K562 (cell line): ENCODE data around the gene TTC9C. TPM values are rescaled to one million over a fixed set of nuclear protein-coding genes. Genes with fewer than 3 reads are reported as not detected.

Source experiments
- ATF1 ChIP-seq, 2 experiments: fragments of 450-650 bp in 1 of 2; IDR thresholded peaks; 2 replicates each; pipeline ENCODE4 v1.6.1; 2016; ENCODE audit warnings: missing compliant biosample characterization in 1 of 2, missing genetic modification characterization in 1 of 2
- ERF ChIP-seq: fragments of 450-650 bp; formaldehyde crosslinking; IDR thresholded peaks from 2 replicates; pipeline ENCODE4 v1.4.0; 2020; ENCODE audit warnings: mild to moderate bottlenecking, mixed read lengths
- ETV5 ChIP-seq: sonication (generic); formaldehyde crosslinking; IDR thresholded peaks from 2 replicates; pipeline ENCODE4 v1.4.0; 2020; ENCODE audit warnings: low read depth, mild to moderate bottlenecking, missing genetic modification reagents
- FOXA3 ChIP-seq, 2 experiments: fragments of 450-650 bp in 1 of 2; sonication (generic) in 1 of 2; formaldehyde crosslinking; IDR thresholded peaks in 1 of 2; conservative IDR thresholded peaks in 1 of 2; 2 replicates each; pipeline versions ENCODE4 v1.4.0 to v1.8.0; 2020 to 2022; ENCODE audit warnings: mild to moderate bottlenecking in 2 of 2, missing genetic modification reagents in 1 of 2
- KLF13 ChIP-seq: fragments of 450-650 bp; IDR thresholded peaks from 2 replicates; pipeline ENCODE4 v1.6.1; 2016; ENCODE audit warnings: missing genetic modification characterization, low read depth, mild to moderate bottlenecking, missing compliant biosample characterization, moderate library complexity, borderline replicate concordance
- LCOR ChIP-seq: sonication (generic); formaldehyde crosslinking; IDR thresholded peaks from 2 replicates; pipeline ENCODE4 v1.8.0; 2022; ENCODE audit warnings: mild to moderate bottlenecking, missing genetic modification reagents
- NR2C2 ChIP-seq, 2 experiments: fragments of 200-800 bp in 1 of 2; sonication (Bioruptor generic) in 1 of 2; sonication (generic) in 1 of 2; formaldehyde crosslinking in 1 of 2; IDR thresholded peaks; 2 replicates each; pipeline versions ENCODE4 v1.6.1 to v1.8.0; 2016 to 2022; ENCODE audit warnings: mild to moderate bottlenecking in 1 of 2, missing compliant biosample characterization in 1 of 2, missing genetic modification characterization in 1 of 2, missing genetic modification reagents in 1 of 2
- NUFIP1 ChIP-seq: fragments of 450-650 bp; IDR thresholded peaks from 2 replicates; pipeline ENCODE4 v1.6.1; 2018; ENCODE audit not compliant: partially characterized antibody
- PHF8 ChIP-seq: fragments of 200-600 bp; sonication (generic); IDR thresholded peaks from 2 replicates; pipeline ENCODE4 v1.6.1; 2012; ENCODE audit warnings: mixed run types, mild to moderate bottlenecking, inconsistent platforms, low read length, moderate library complexity, borderline replicate concordance
- SMARCA4 ChIP-seq: fragments of 450-650 bp; IDR thresholded peaks from 2 replicates; pipeline ENCODE4 v1.6.1; 2016
- STAT5A ChIP-seq: IDR thresholded peaks from 2 replicates; pipeline ENCODE4 v1.6.1; 2012; ENCODE audit warnings: low read length, inconsistent platforms, borderline replicate concordance
- TAF9B ChIP-seq: fragments of 450-650 bp; IDR thresholded peaks from 2 replicates; pipeline ENCODE4 v1.6.1; 2018; ENCODE audit warnings: mild to moderate bottlenecking; ENCODE audit not compliant: partially characterized antibody
- THRAP3 ChIP-seq: fragments of 450-650 bp; IDR thresholded peaks from 2 replicates; pipeline ENCODE4 v1.6.1; 2016; ENCODE audit warnings: mild to moderate bottlenecking, inconsistent platforms, borderline replicate concordance
- TRIM24 ChIP-seq, 2 experiments: fragments of 450-650 bp; IDR thresholded peaks; 2 replicates each; pipeline ENCODE4 v1.6.1; 2016
- ZBTB1 ChIP-seq: sonication (generic); formaldehyde crosslinking; IDR thresholded peaks from 2 replicates; pipeline ENCODE4 v1.8.1; 2023; ENCODE audit warnings: missing genetic modification reagents, low read depth, mild to moderate bottlenecking, borderline replicate concordance
- ZBTB9 ChIP-seq: fragments of 450-650 bp; formaldehyde crosslinking; IDR thresholded peaks from 2 replicates; pipeline ENCODE4 v1.4.0; 2020; ENCODE audit warnings: mild to moderate bottlenecking, moderate library complexity
- ZEB2 ChIP-seq: fragments of 450-650 bp; IDR thresholded peaks from 2 replicates; pipeline ENCODE4 v1.6.1; 2016
- ZFP30 ChIP-seq: fragments of 250-450 bp; sonication (Bioruptor Pico); IDR thresholded peaks from 2 replicates; pipeline ENCODE4 v1.8.0; 2022; ENCODE audit warnings: moderate library complexity, mild to moderate bottlenecking, inconsistent platforms, borderline replicate concordance
- polyA plus RNA-seq, 8 experiments: library from polyadenylated mRNA; depleted of rRNA in 4 of 8; stranded (reverse) in 5 of 8; unstranded in 3 of 8; fragments of >200 nt; fragmentation: Nextera tagmentation in 2 of 8; fragmentation: Illumina TruSeq in 1 of 8; extraction: Ambion mirVana in 2 of 8; extraction: Trizol in 1 of 8; gene quantifications; 2 replicates each; pipeline versions ENCODE4 v1.2.1 to v1.2.3, GENCODE V29; 2011 to 2014; ENCODE audit warnings: inconsistent platforms in 1 of 8, missing spikeins in 1 of 8
- total RNA-seq, 7 experiments: library from RNA; depleted of rRNA in 6 of 7; stranded (reverse); fragments of >200 nt in 6 of 7; fragmentation: Illumina TruSeq in 2 of 7; extraction: Trizol in 2 of 7; gene quantifications; 2 replicates each; pipeline versions ENCODE4 v1.2.1 to v1.2.3, GENCODE V29; 2011 to 2021; ENCODE audit warnings: low replicate concordance in 1 of 7
- TF ChIP-seq, protein P1 (sequence below): IDR thresholded peaks from 2 replicates; pipeline ENCODE4 v1.6.1; 2011; ENCODE audit warnings: borderline replicate concordance, low read depth, mild to moderate bottlenecking, moderate library complexity, low read length; ENCODE audit not compliant: insufficient read depth, poor library complexity, severe bottlenecking
- TF ChIP-seq, protein P2 (sequence below), 2 experiments: fragments of 450-650 bp; conservative IDR thresholded peaks; 2 replicates each; pipeline ENCODE4 v1.6.1; 2017; ENCODE audit warnings: mild to moderate bottlenecking in 2 of 2, moderate library complexity in 2 of 2

Gene TTC9C
- total and polyA plus RNA-seq, 9 of the 15 experiments (the other 6 are each of a cell fraction or from before 2014, with no cell fraction given), result 32.8 to 59.0 (median 37.1) TPM

GRCh38 chr11:62787005-62787759, 58.9 kb downstream of the TTC9C start, which contains the start of gene TMEM179B (continued):
- TF ChIP-seq, protein P1, sequence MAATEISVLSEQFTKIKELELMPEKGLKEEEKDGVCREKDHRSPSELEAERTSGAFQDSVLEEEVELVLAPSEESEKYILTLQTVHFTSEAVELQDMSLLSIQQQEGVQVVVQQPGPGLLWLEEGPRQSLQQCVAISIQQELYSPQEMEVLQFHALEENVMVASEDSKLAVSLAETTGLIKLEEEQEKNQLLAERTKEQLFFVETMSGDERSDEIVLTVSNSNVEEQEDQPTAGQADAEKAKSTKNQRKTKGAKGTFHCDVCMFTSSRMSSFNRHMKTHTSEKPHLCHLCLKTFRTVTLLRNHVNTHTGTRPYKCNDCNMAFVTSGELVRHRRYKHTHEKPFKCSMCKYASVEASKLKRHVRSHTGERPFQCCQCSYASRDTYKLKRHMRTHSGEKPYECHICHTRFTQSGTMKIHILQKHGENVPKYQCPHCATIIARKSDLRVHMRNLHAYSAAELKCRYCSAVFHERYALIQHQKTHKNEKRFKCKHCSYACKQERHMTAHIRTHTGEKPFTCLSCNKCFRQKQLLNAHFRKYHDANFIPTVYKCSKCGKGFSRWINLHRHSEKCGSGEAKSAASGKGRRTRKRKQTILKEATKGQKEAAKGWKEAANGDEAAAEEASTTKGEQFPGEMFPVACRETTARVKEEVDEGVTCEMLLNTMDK, result peak; percentile 10
- TF ChIP-seq NUFIP1 (no peak), THRAP3 (no peak), TRIM24 (IDR thresholded peaks at IDR 0.05) (peak in 1 of 2 experiments; percentile 9; a peak in 1 of 4 replicates), SMARCA4 (no peak), ZEB2 (peak; percentile 89), FOXA3 (CRISPR knock-in tag; conservative IDR thresholded peaks at IDR 0.05 in 1 of 2, IDR thresholded peaks at IDR 0.05 in 1 of 2) (peak in 1 of 2 experiments; percentile 77; a peak in 3 of 4 replicates), PHF8 (peak; percentile 89; the same call in 1 of the 2 replicates), KLF13 (tag) (peak; percentile 28; the same call in 1 of the 2 replicates), TAF9B (peak; percentile 64), ERF (peak; percentile 78; the same call in 1 of the 2 replicates), ZBTB1 (CRISPR knock-in tag) (peak; percentile 38), NR2C2 (CRISPR knock-in tag; IDR thresholded peaks at IDR 0.05) (peak; percentile 88), NR2C2 (tag; IDR thresholded peaks at IDR 0.05) (peak; percentile 84), STAT5A (peak; percentile 7; the same call in 1 of the 2 replicates), ATF1 (CRISPR knock-in tag; IDR thresholded peaks at IDR 0.05) (peak; percentile 61), ATF1 (tag; IDR thresholded peaks at IDR 0.05) (peak; percentile 97), ZFP30 (CRISPR knock-in tag) (no peak), ETV5 (CRISPR knock-in tag) (peak; percentile 81), LCOR (CRISPR knock-in tag) (peak; percentile 88; the same call in 1 of the 2 replicates), ZBTB9 (peak; percentile 76; the same call in 1 of the 2 replicates)
- TF ChIP-seq, protein P2, sequence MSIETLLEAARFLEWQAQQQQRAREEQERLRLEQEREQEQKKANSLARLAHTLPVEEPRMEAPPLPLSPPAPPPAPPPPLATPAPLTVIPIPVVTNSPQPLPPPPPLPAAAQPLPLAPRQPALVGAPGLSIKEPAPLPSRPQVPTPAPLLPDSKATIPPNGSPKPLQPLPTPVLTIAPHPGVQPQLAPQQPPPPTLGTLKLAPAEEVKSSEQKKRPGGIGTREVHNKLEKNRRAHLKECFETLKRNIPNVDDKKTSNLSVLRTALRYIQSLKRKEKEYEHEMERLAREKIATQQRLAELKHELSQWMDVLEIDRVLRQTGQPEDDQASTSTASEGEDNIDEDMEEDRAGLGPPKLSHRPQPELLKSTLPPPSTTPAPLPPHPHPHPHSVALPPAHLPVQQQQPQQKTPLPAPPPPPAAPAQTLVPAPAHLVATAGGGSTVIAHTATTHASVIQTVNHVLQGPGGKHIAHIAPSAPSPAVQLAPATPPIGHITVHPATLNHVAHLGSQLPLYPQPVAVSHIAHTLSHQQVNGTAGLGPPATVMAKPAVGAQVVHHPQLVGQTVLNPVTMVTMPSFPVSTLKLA (conservative IDR thresholded peaks at IDR 0.05), result peak; percentile 81 to 91
